ENCODE data around the gene ATP2B3. TPM values are rescaled to one million over a fixed set of nuclear protein-coding genes. Genes with fewer than 3 reads are reported as not detected.

Gene ATP2B3
- not detected for polyA plus RNA-seq (2013)

GRCh38 chrX:153517423-153517822 lies at the start of gene ATP2B3:
ATP2B3 (plus strand) TSS chrX:153517642; CDS start chrX:153536248, 18,606 bp downstream.
- ChIA-PET POLR2A (no interaction called here), CTCF (no interaction called here)
- 39% methylated on average over 19 of the region's 50 CpGs for WGBS (ENCODE audit: insufficient coverage)
- Histone ChIP-seq H3K4me3 (ENCODE audit: control insufficient read depth in 1 of 7, extremely low read depth in 1 of 7, insufficient read depth in 4 of 7, low read depth in 2 of 7, low read length in 6 of 7) (peak within 1 kb of the TSS in 1 of 7 experiments; percentile 16), H3K27ac (ENCODE audit: insufficient read depth in 1 of 2, low read depth in 1 of 2, low read length in 2 of 2, poor library complexity in 1 of 2, severe bottlenecking in 2 of 2) (no peak within 1 kb of the TSS), H3K9me3 (ENCODE audit: control extremely low read depth in 1 of 5, control insufficient read depth in 4 of 5, insufficient read depth in 2 of 5, low read depth in 1 of 5, low read length in 4 of 5) (no peaks in the 10 kb centered on the region), H3K4me1 (ENCODE audit: control extremely low read depth in 1 of 4, control insufficient read depth in 4 of 4, insufficient read depth in 4 of 4, low read length in 3 of 4) (peaks cover 0 to 5% (median 2%) of the 10 kb centered on the region in 4 experiments), H3K27me3 (replicated peaks in 2 of 5; ENCODE audit: control insufficient read depth in 4 of 5, insufficient read depth in 5 of 5, low read length in 4 of 5) (peaks cover 0 to 82% (median 7%) of the 10 kb centered on the region in 5 experiments), H3K36me3 (ENCODE audit: control insufficient read depth in 4 of 4, insufficient read depth in 4 of 4, low read length in 3 of 4) (no peaks in the 10 kb centered on the region)
- DNase-seq, result peak in 1 of 3 donors; percentile 6

GRCh38 chrX:153468008-153468580 lies 49.3 kb upstream of the ATP2B3 start:
- Histone ChIP-seq H3K27me3 (replicated peaks in 2 of 5; ENCODE audit: control insufficient read depth in 4 of 5, insufficient read depth in 5 of 5, low read length in 4 of 5) (peaks cover 0 to 18% (median 0%) of the 10 kb centered on the region in 5 experiments), H3K27ac (ENCODE audit: insufficient read depth in 1 of 2, low read depth in 1 of 2, low read length in 2 of 2, poor library complexity in 1 of 2, severe bottlenecking in 2 of 2) (no peak overlapping the region), H3K36me3 (ENCODE audit: control insufficient read depth in 4 of 4, insufficient read depth in 4 of 4, low read length in 3 of 4) (peaks cover 0 to 27% (median 17%) of the 10 kb centered on the region in 4 experiments), H3K9me3 (ENCODE audit: control extremely low read depth in 1 of 5, control insufficient read depth in 4 of 5, insufficient read depth in 2 of 5, low read depth in 1 of 5, low read length in 4 of 5) (no peaks in the 10 kb centered on the region), H3K4me3 (ENCODE audit: control insufficient read depth in 1 of 7, extremely low read depth in 1 of 7, insufficient read depth in 4 of 7, low read depth in 2 of 7, low read length in 6 of 7) (no peak overlapping the region), H3K4me1 (ENCODE audit: control extremely low read depth in 1 of 4, control insufficient read depth in 4 of 4, insufficient read depth in 4 of 4, low read length in 3 of 4) (peaks cover 0 to 14% (median 3%) of the 10 kb centered on the region in 4 experiments)
- DNase-seq, result no peak
- 92% methylated on average over 9 of the region's 12 CpGs for WGBS (ENCODE audit: insufficient coverage)
- ChIA-PET CTCF (interaction anchor here (0.7 to 1.6 kb wide), 2 partner anchors 9 to 436 kb away, joined by 3 to 4 read pairs; no protein-coding TSS in a partner anchor), POLR2A (no interaction called here)

GRCh38 chrX:153469811-153470410 lies 47.5 kb upstream of the ATP2B3 start:
- DNase-seq, result peak; percentile 59 to 77 (median 70)
- peaks cover 0 to 12% (median 11%) of the 10 kb centered on the region in 4 experiments for H3K36me3 ChIP-seq (ENCODE audit: control insufficient read depth in 4 of 4, insufficient read depth in 4 of 4, low read length in 3 of 4)
- WGBS (ENCODE audit: insufficient coverage), result 27% methylated on average over 31 of the region's 32 CpGs
- H3K4me1 ChIP-seq (ENCODE audit: control extremely low read depth in 1 of 4, control insufficient read depth in 4 of 4, insufficient read depth in 4 of 4, low read length in 3 of 4), result peaks cover 0 to 20% (median 7%) of the 10 kb centered on the region in 4 experiments
- peak overlapping the region in 1 of 2 experiments; percentile 70 for H3K27ac ChIP-seq (ENCODE audit: insufficient read depth in 1 of 2, low read depth in 1 of 2, low read length in 2 of 2, poor library complexity in 1 of 2, severe bottlenecking in 2 of 2)
- H3K27me3 ChIP-seq (replicated peaks in 2 of 5; ENCODE audit: control insufficient read depth in 4 of 5, insufficient read depth in 5 of 5, low read length in 4 of 5), result peaks cover 0 to 9% (median 0%) of the 10 kb centered on the region in 5 experiments
- H3K4me3 ChIP-seq (ENCODE audit: control insufficient read depth in 1 of 7, extremely low read depth in 1 of 7, insufficient read depth in 4 of 7, low read depth in 2 of 7, low read length in 6 of 7), result peak overlapping the region; percentile 28 to 80 (median 73)
- no peaks in the 10 kb centered on the region for H3K9me3 ChIP-seq (ENCODE audit: control extremely low read depth in 1 of 5, control insufficient read depth in 4 of 5, insufficient read depth in 2 of 5, low read depth in 1 of 5, low read length in 4 of 5)
- POLR2A ChIA-PET, result no interaction called here
- CTCF ChIA-PET, result interaction anchor here (0.6 to 4.4 kb wide), 8 partner anchors 9 to 37 kb away, joined by 3 to 43 read pairs (median 4); no protein-coding TSS in a partner anchor

- POLR2A ChIA-PET, result no interaction called here
- peak; percentile 90 to 95 (median 94) for DNase-seq
- Histone ChIP-seq H3K27me3 (replicated peaks in 2 of 5; ENCODE audit: control insufficient read depth in 4 of 5, insufficient read depth in 5 of 5, low read length in 4 of 5) (peaks cover 0 to 10% (median 0%) of the 10 kb centered on the region in 5 experiments), H3K36me3 (ENCODE audit: control insufficient read depth in 4 of 4, insufficient read depth in 4 of 4, low read length in 3 of 4) (peaks cover 0 to 11% (median 10%) of the 10 kb centered on the region in 4 experiments), H3K4me1 (ENCODE audit: control extremely low read depth in 1 of 4, control insufficient read depth in 4 of 4, insufficient read depth in 4 of 4, low read length in 3 of 4) (peaks cover 0 to 24% (median 9%) of the 10 kb centered on the region in 4 experiments), H3K27ac (ENCODE audit: insufficient read depth in 1 of 2, low read depth in 1 of 2, low read length in 2 of 2, poor library complexity in 1 of 2, severe bottlenecking in 2 of 2) (peak within 1 kb of the TSS in 1 of 2 experiments; percentile 70), H3K9me3 (ENCODE audit: control extremely low read depth in 1 of 5, control insufficient read depth in 4 of 5, insufficient read depth in 2 of 5, low read depth in 1 of 5, low read length in 4 of 5) (no peaks in the 10 kb centered on the region), H3K4me3 (ENCODE audit: control insufficient read depth in 1 of 7, extremely low read depth in 1 of 7, insufficient read depth in 4 of 7, low read depth in 2 of 7, low read length in 6 of 7) (peak within 1 kb of the TSS; percentile 28 to 80 (median 73))
- CTCF ChIA-PET, result interaction anchor here (0.6 to 4.4 kb wide), 9 partner anchors 9 to 36 kb away, joined by 3 to 43 read pairs (median 4); partner anchors contain the start of gene BGN
- WGBS (ENCODE audit: insufficient coverage), result 38% methylated on average over 51 of the region's 70 CpGs
Measured at GRCh38 chrX:153470411-153471363, 46.8 kb upstream of the ATP2B3 start, which contains the start of gene HAUS7. HAUS7 (minus strand) TSS chrX:153470576; CDS start chrX:153470557, 19 bp downstream.

- CTCF ChIA-PET, result interaction anchor here (0.9 to 4.4 kb wide), 9 partner anchors 11 to 35 kb away, joined by 3 to 43 read pairs (median 4); partner anchors contain the start of gene BGN
- WGBS (ENCODE audit: insufficient coverage), result 77% methylated on average over 8 of the region's 11 CpGs
- POLR2A ChIA-PET, result no interaction called here
- Histone ChIP-seq H3K27ac (ENCODE audit: insufficient read depth in 1 of 2, low read depth in 1 of 2, low read length in 2 of 2, poor library complexity in 1 of 2, severe bottlenecking in 2 of 2) (no peak overlapping the region), H3K9me3 (ENCODE audit: control extremely low read depth in 1 of 5, control insufficient read depth in 4 of 5, insufficient read depth in 2 of 5, low read depth in 1 of 5, low read length in 4 of 5) (no peaks in the 10 kb centered on the region), H3K4me3 (ENCODE audit: control insufficient read depth in 1 of 7, extremely low read depth in 1 of 7, insufficient read depth in 4 of 7, low read depth in 2 of 7, low read length in 6 of 7) (no peak overlapping the region), H3K36me3 (ENCODE audit: control insufficient read depth in 4 of 4, insufficient read depth in 4 of 4, low read length in 3 of 4) (peaks cover 0 to 11% (median 10%) of the 10 kb centered on the region in 4 experiments), H3K4me1 (ENCODE audit: control extremely low read depth in 1 of 4, control insufficient read depth in 4 of 4, insufficient read depth in 4 of 4, low read length in 3 of 4) (peaks cover 0 to 24% (median 9%) of the 10 kb centered on the region in 4 experiments), H3K27me3 (replicated peaks in 2 of 5; ENCODE audit: control insufficient read depth in 4 of 5, insufficient read depth in 5 of 5, low read length in 4 of 5) (peaks cover 0 to 10% (median 0%) of the 10 kb centered on the region in 5 experiments)
- DNase-seq, result no peak
Measured at GRCh38 chrX:153471663-153472280, 45.7 kb upstream of the ATP2B3 start.

- no peak overlapping the region for H3K4me3 ChIP-seq (ENCODE audit: control insufficient read depth in 1 of 7, extremely low read depth in 1 of 7, insufficient read depth in 4 of 7, low read depth in 2 of 7, low read length in 6 of 7)
- H3K4me1 ChIP-seq (ENCODE audit: control extremely low read depth in 1 of 4, control insufficient read depth in 4 of 4, insufficient read depth in 4 of 4, low read length in 3 of 4), result peaks cover 0 to 24% (median 9%) of the 10 kb centered on the region in 4 experiments
- peaks cover 0 to 10% (median 0%) of the 10 kb centered on the region in 5 experiments for H3K27me3 ChIP-seq (replicated peaks in 2 of 5; ENCODE audit: control insufficient read depth in 4 of 5, insufficient read depth in 5 of 5, low read length in 4 of 5)
- H3K27ac ChIP-seq (ENCODE audit: insufficient read depth in 1 of 2, low read depth in 1 of 2, low read length in 2 of 2, poor library complexity in 1 of 2, severe bottlenecking in 2 of 2), result no peak overlapping the region
- POLR2A ChIA-PET, result no interaction called here
- no peaks in the 10 kb centered on the region for H3K9me3 ChIP-seq (ENCODE audit: control extremely low read depth in 1 of 5, control insufficient read depth in 4 of 5, insufficient read depth in 2 of 5, low read depth in 1 of 5, low read length in 4 of 5)
- no peak for DNase-seq
- H3K36me3 ChIP-seq (ENCODE audit: control insufficient read depth in 4 of 4, insufficient read depth in 4 of 4, low read length in 3 of 4), result peaks cover 0 to 8% (median 5%) of the 10 kb centered on the region in 4 experiments
- CTCF ChIA-PET, result interaction anchor here (1.4 to 4.4 kb wide), 3 partner anchors 21 to 34 kb away, joined by 3 to 43 read pairs (median 3); partner anchors contain the start of gene BGN
- 92% methylated on average over 10 of the region's 10 CpGs for WGBS (ENCODE audit: insufficient coverage)
Measured at GRCh38 chrX:153473126-153473525, 44.3 kb upstream of the ATP2B3 start.
